ENCODE data around the gene EBLN1.
A peak's percentile ranks its signal among the peaks of the same experiment; 100 is the strongest.

EBLN1 gene

DNA sequence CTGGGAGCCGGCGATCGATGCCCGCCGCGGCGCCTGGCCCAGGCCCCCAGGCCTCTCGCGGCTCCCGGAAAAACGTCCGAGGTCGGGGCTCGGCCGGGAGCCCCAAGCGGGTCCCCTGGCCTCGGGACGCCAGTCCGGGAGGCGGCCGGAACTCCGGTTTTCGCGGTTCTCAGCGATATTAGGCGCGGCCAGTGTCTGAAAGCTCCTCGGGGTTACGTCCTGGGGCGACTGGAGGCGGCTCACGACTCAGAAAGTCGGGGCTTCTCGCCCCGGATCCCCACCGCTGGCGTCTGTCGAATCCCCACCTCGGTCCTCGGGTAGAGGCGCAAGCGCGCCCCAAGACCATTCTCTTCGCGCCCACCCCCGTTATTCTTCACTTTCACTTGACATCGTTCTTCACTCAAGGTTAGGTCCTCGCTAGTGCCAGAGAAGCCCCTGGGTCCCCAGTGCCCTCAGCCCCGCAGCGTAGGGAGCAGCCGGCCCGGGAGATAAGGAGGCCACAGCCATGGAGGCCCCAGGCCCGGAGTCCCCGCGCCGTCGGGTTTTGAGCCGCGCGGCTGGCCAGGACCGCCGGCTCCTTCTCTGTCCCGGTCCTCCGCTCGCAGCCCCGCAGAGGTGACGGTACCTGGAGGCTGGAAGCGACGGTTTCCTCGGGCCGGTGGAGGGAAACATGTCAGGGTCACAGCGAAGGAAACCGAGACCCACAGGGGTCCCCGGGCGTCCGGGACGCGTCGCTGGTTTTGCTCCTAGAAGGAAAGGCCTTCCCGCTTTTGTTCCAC, 35.2 kb upstream of the EBLN1 start:
- TF ChIP-seq, protein P1, sequence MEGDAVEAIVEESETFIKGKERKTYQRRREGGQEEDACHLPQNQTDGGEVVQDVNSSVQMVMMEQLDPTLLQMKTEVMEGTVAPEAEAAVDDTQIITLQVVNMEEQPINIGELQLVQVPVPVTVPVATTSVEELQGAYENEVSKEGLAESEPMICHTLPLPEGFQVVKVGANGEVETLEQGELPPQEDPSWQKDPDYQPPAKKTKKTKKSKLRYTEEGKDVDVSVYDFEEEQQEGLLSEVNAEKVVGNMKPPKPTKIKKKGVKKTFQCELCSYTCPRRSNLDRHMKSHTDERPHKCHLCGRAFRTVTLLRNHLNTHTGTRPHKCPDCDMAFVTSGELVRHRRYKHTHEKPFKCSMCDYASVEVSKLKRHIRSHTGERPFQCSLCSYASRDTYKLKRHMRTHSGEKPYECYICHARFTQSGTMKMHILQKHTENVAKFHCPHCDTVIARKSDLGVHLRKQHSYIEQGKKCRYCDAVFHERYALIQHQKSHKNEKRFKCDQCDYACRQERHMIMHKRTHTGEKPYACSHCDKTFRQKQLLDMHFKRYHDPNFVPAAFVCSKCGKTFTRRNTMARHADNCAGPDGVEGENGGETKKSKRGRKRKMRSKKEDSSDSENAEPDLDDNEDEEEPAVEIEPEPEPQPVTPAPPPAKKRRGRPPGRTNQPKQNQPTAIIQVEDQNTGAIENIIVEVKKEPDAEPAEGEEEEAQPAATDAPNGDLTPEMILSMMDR (IDR thresholded peaks at IDR 0.05; ENCODE audit: insufficient read depth, low read length, poor library complexity, severe bottlenecking): no peak
- Histone ChIP-seq H3K4me3 (replicated peaks; ENCODE audit: low read depth, low read length) (peak overlapping the region; percentile 76), H3K27me3 (replicated peaks; ENCODE audit: control insufficient read depth, insufficient read depth, low read length) (no peaks in the 10 kb centered on the region), H3K36me3 (ENCODE audit: control insufficient read depth, insufficient read depth, low read length) (no peaks in the 10 kb centered on the region)
- DNase-seq (ENCODE audit: extremely low read depth, insufficient read length): peak; percentile 62

DNA sequence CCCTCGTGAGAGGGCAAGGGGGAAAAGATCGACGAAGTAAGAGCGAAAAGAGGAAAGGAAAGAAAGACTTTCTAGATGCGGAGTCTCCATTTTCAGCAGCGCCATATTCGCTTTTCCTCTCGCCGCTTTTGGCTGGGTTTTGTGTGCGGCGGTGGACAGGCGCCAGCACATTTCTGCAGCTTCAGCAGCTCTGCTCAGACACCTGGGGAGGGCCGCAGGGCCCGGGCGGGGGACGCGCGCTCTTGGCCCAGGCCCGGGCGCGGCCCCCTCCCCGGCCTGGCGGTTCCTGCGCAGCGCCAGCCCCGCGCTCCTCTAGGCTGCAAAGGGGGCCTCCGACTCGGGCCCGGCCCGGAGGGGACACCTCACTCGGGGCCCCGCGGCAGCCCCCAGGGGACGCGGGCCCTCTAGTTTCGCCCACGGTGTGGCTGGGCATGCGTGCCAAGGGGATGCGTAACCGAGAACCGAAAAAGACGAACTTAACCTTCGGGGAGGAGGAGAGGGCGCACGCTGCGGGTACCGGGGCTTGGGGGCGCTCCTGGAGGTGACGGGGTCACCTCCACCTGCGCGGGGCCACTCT, 34.5 kb upstream of the EBLN1 start:
- H3K36me3 ChIP-seq (ENCODE audit: control insufficient read depth, insufficient read depth, low read length): no peaks in the 10 kb centered on the region
- TF ChIP-seq, protein P1 (IDR thresholded peaks at IDR 0.05; ENCODE audit: insufficient read depth, low read length, poor library complexity, severe bottlenecking): peak; percentile 6
- peak; percentile 76 for DNase-seq (ENCODE audit: extremely low read depth, insufficient read length)
- H3K4me3 ChIP-seq (replicated peaks; ENCODE audit: low read depth, low read length): peak overlapping the region; percentile 76
- no peaks in the 10 kb centered on the region for H3K27me3 ChIP-seq (replicated peaks; ENCODE audit: control insufficient read depth, insufficient read depth, low read length)

DNA sequence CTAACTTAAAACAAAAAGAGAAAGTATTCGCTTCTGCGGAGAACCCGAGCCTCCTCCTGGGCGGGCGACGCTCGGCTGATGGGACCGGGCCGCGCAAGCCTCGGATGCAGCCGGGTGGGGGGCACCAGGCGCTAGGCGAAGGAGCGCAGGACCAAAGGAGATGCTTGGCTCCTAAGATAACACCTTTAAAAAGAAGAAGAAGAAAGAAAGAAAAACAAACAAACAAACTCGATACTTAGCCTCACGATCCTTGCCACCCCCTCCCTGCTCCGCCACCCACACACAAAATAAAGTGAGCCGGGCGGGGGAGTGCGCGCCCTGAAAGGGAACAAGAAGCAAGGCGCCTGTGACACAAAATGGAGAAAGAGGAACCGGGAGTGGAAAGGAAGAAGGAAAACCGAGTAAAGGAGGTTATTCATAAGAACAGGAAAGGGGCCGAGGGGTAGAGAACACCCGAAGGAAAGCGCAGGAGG, 34.0 kb upstream of the EBLN1 start:
- TF ChIP-seq, protein P1 (IDR thresholded peaks at IDR 0.05; ENCODE audit: insufficient read depth, low read length, poor library complexity, severe bottlenecking): no peak
- H3K36me3 ChIP-seq (ENCODE audit: control insufficient read depth, insufficient read depth, low read length): no peaks in the 10 kb centered on the region
- DNase-seq (ENCODE audit: extremely low read depth, insufficient read length): peak; percentile 75
- H3K4me3 ChIP-seq (replicated peaks; ENCODE audit: low read depth, low read length): peak overlapping the region; percentile 76
- no peaks in the 10 kb centered on the region for H3K27me3 ChIP-seq (replicated peaks; ENCODE audit: control insufficient read depth, insufficient read depth, low read length)

DNA sequence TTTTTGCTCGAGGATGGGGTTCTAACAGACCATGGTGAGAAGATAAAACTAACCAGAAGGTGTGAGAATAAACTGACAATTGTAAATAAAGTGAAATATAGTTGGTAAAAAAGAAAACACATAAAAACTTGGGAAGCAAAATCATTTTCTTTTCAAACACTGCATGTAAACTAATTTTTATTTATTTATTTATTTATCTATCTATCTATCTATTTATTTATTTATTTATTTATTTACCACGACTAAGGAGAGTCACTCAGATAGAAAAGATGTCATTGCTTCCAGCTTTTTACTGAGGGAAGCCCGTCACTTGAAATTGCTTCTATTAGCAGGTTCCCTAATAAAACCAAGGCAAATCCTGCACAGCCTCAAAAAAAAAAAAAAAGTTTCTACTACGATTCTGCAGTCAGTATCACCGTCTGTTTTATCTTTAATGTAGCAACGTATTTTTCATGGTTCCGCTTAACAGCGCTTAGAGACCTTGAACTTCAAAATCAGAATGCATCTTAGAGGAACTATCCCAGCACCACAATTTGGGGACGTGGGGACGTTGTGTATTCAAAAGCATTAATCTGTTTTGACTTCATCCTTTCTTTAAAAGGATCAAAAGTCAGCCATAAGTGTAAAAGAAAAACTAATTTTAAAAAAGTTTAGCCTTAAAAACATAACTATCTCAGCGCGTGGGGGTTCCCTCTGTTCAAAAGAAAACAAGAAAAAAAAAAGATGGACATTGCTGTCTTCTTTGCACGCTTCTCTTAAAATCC, 33.3 kb upstream of the EBLN1 start:
- H3K27me3 ChIP-seq (replicated peaks; ENCODE audit: control insufficient read depth, insufficient read depth, low read length): no peaks in the 10 kb centered on the region
- no peak for DNase-seq (ENCODE audit: extremely low read depth, insufficient read length)
- H3K36me3 ChIP-seq (ENCODE audit: control insufficient read depth, insufficient read depth, low read length): no peaks in the 10 kb centered on the region
- TF ChIP-seq, protein P1 (IDR thresholded peaks at IDR 0.05; ENCODE audit: insufficient read depth, low read length, poor library complexity, severe bottlenecking): no peak
- H3K4me3 ChIP-seq (replicated peaks; ENCODE audit: low read depth, low read length): peak overlapping the region; percentile 76

DNA sequence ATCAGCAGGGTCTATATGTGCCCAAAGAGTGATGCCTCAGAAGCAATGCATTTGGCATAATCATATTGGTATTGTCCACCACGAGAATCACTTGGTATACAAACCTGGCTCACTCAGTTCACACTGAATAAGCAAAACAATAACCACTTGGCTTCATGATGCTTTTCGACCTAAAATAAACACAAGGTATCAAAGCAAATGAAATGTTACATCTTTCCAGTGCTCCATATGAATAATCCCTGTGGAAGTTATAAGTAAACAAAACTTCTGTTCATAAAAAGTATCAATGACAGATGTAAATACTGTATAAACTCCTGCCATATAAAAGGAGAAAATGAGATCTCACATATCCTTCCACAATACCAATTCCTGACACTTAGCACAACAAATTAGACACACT, 29.8 kb upstream of the EBLN1 start:
- TF ChIP-seq, protein P1 (IDR thresholded peaks at IDR 0.05; ENCODE audit: insufficient read depth, low read length, poor library complexity, severe bottlenecking): no peak
- H3K27me3 ChIP-seq (replicated peaks; ENCODE audit: control insufficient read depth, insufficient read depth, low read length): no peaks in the 10 kb centered on the region
- DNase-seq (ENCODE audit: extremely low read depth, insufficient read length): no peak
- no peaks in the 10 kb centered on the region for H3K36me3 ChIP-seq (ENCODE audit: control insufficient read depth, insufficient read depth, low read length)
- no peak overlapping the region for H3K4me3 ChIP-seq (replicated peaks; ENCODE audit: low read depth, low read length)

Measured in GM06990 (cell line).